ENCODE measurements around the gene CBX4. TPM values are rescaled to one million over a fixed set of nuclear protein-coding genes. Genes with fewer than 3 reads are reported as not detected.

CBX4 gene
- total RNA-seq, 2 donors from 2014 or later: 28.0 to 28.5 TPM

DNA sequence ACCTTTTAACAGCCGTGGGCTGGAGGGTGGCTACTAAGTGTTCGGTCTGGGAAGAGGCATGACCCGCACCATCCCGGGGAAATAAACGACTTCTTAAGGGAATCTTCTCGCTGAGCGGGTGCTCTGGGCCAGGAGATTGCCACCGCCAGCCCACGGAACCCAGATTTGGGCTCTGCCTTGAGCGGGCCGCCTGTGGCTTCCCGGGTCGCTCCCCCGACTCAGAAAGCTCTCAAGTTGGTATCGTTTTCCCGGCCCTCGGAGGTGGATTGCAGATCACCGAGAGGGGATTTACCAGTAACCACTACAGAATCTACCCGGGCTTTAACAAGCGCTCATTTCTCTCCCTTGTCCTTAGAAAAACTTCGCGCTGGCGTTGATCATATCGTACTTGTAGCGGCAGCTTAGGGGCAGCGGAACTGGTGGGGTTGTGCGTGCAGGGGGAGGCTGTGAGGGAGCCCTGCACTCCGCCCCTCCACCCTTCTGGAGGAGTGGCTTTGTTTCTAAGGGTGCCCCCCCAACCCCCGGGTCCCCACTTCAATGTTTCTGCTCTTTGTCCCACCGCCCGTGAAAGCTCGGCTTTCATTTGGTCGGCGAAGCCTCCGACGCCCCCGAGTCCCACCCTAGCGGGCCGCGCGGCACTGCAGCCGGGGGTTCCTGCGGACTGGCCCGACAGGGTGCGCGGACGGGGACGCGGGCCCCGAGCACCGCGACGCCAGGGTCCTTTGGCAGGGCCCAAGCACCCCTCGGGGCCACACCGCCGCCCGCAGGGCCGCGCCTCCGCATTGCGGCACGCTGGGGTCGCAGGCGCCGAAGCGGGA lies 3.6 kb upstream of the CBX4 start:
- TF ChIP-seq POLR2A (IDR thresholded peaks at IDR 0.05): no peak
- TF ChIP-seq, protein P1, sequence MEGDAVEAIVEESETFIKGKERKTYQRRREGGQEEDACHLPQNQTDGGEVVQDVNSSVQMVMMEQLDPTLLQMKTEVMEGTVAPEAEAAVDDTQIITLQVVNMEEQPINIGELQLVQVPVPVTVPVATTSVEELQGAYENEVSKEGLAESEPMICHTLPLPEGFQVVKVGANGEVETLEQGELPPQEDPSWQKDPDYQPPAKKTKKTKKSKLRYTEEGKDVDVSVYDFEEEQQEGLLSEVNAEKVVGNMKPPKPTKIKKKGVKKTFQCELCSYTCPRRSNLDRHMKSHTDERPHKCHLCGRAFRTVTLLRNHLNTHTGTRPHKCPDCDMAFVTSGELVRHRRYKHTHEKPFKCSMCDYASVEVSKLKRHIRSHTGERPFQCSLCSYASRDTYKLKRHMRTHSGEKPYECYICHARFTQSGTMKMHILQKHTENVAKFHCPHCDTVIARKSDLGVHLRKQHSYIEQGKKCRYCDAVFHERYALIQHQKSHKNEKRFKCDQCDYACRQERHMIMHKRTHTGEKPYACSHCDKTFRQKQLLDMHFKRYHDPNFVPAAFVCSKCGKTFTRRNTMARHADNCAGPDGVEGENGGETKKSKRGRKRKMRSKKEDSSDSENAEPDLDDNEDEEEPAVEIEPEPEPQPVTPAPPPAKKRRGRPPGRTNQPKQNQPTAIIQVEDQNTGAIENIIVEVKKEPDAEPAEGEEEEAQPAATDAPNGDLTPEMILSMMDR (IDR thresholded peaks at IDR 0.05): no peak
- TF ChIP-seq POLR2AphosphoS5 (IDR thresholded peaks at IDR 0.05): no peak
- peaks cover 18% of the 10 kb centered on the region for H3K4me1 ChIP-seq (replicated peaks)
- 5% methylated on average over 38 of the region's 66 CpGs for WGBS
- H3K27me3 ChIP-seq (replicated peaks; ENCODE audit: insufficient read depth): peaks cover 17% of the 10 kb centered on the region
- intact Hi-C loops (cut with DNase I): loop anchor here (5.0 kb wide), 1 partner anchor 149 kb away; no protein-coding TSS in a partner anchor
- H3K4me3 ChIP-seq: peak overlapping the region; percentile 39 to 48
- no peaks in the 10 kb centered on the region for H3K36me3 ChIP-seq
- no peak for DNase-seq (ENCODE audit: low spot score)
- H3K27ac ChIP-seq: peak overlapping the region in 1 of 2 donors; percentile 56
- H3K9me3 ChIP-seq: no peaks in the 10 kb centered on the region

DNA sequence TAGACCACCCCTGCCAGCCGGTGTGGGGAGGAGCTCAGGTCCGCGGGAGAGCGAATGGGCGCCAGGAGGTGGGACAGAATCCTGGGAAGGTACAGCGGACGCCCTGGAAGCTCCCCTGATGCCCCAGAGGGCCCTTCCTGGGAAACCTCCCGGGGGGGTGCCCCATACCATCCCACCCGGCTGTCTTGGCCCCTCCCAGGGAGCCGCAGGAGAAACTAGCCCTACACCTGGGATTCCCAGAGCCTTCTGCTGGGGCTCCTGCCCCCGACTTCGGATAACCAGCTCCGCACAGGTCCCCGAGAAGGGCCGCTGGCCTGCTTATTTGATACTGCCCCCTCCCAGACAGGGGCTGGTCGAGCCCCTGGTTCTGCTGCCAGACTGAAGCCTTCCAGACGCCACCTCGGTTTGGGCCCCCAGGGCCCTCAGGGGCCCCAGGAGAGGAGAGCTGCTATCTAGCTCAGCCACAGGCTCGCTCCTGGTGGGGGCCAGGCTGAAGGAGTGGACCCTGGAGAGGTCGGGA lies 3.0 kb upstream of the CBX4 start:
- intact Hi-C loops (cut with DNase I): loop anchor here (5.0 kb wide), 1 partner anchor 150 kb away; no protein-coding TSS in a partner anchor
- no peak overlapping the region for H3K4me3 ChIP-seq
- H3K9me3 ChIP-seq: no peaks in the 10 kb centered on the region
- peaks cover 17% of the 10 kb centered on the region for H3K27me3 ChIP-seq (replicated peaks; ENCODE audit: insufficient read depth)
- H3K27ac ChIP-seq: no peak overlapping the region
- TF ChIP-seq POLR2AphosphoS5 (IDR thresholded peaks at IDR 0.05): no peak
- no peak for TF ChIP-seq POLR2A (IDR thresholded peaks at IDR 0.05)
- TF ChIP-seq, protein P1 (IDR thresholded peaks at IDR 0.05): no peak
- WGBS: 10% methylated on average over 20 of the region's 20 CpGs
- H3K36me3 ChIP-seq: no peaks in the 10 kb centered on the region
- DNase-seq (ENCODE audit: low spot score): no peak
- peaks cover 18% of the 10 kb centered on the region for H3K4me1 ChIP-seq (replicated peaks)

DNA sequence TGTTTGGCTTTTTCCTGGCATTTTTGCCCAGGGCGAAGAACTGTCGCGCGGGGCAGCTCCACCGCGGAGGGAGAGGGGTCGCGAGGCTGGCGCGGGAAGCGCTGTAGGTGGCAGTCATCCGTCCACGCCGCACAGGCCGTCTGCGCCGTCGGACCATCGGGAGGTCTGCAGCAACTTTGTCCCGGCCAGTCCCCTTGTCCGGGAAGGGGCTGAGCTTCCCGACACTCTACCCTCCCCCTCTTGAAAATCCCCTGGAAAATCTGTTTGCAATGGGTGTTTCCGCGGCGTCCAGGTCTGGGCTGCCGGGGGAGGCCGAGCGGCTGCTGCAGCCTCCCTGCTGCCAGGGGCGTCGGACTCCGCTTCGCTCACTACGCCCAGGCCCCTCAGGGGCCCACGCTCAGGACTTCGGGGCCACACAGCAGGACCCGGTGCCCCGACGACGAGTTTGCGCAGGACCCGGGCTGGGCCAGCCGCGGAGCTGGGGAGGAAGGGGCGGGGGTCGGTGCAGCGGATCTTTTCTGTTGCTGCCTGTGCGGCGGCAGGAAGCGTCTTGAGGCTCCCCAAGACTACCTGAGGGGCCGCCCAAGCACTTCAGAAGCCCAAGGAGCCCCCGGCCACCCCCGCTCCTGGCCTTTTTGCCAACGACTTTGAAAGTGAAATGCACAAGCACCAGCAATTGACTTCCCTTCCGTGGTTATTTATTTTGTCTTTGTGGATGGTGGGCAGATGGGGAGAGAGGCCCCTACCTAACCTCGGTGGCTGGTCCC lies 2.3 kb upstream of the CBX4 start:
- TF ChIP-seq POLR2AphosphoS5 (IDR thresholded peaks at IDR 0.05): no peak
- TF ChIP-seq, protein P1 (IDR thresholded peaks at IDR 0.05): no peak
- TF ChIP-seq POLR2A (IDR thresholded peaks at IDR 0.05): no peak
- Histone ChIP-seq H3K9me3 (no peaks in the 10 kb centered on the region), H3K27ac (no peak overlapping the region), H3K27me3 (replicated peaks; ENCODE audit: insufficient read depth) (peaks cover 17% of the 10 kb centered on the region), H3K4me1 (replicated peaks) (peaks cover 18% of the 10 kb centered on the region), H3K4me3 (no peak overlapping the region), H3K36me3 (no peaks in the 10 kb centered on the region)
- intact Hi-C loops (cut with DNase I): loop anchor here (5.0 kb wide), 1 partner anchor 151 kb away; no protein-coding TSS in a partner anchor
- WGBS: 5% methylated on average over 49 of the region's 55 CpGs
- DNase-seq (ENCODE audit: low spot score): no peak

DNA sequence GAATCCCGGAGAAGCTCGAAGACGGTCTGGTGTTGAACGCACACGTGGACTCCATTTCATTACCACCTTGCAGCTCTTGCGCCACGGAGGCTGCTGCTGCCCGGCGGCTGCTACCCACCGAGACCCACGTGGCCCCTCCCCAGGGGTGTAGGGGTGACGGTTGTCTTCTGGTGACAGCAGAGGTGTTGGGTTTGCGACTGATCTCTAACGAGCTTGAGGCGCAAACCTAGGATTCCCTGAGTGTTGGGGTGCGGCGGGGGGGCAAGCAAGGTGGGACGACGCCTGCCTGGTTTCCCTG lies 1.7 kb upstream of the CBX4 start:
- intact Hi-C loops (cut with DNase I): loop anchor here (5.0 kb wide), 1 partner anchor 151 kb away; no protein-coding TSS in a partner anchor
- H3K4me1 ChIP-seq (replicated peaks): peaks cover 18% of the 10 kb centered on the region
- DNase-seq (ENCODE audit: low spot score): no peak
- H3K27me3 ChIP-seq (replicated peaks; ENCODE audit: insufficient read depth): peaks cover 17% of the 10 kb centered on the region
- H3K4me3 ChIP-seq: no peak overlapping the region
- TF ChIP-seq, protein P1 (IDR thresholded peaks at IDR 0.05): no peak
- TF ChIP-seq POLR2A (IDR thresholded peaks at IDR 0.05): no peak
- TF ChIP-seq POLR2AphosphoS5 (IDR thresholded peaks at IDR 0.05): no peak
- no peak overlapping the region for H3K27ac ChIP-seq
- no peaks in the 10 kb centered on the region for H3K36me3 ChIP-seq
- WGBS: 2% methylated on average over 19 of the region's 19 CpGs
- H3K9me3 ChIP-seq: no peaks in the 10 kb centered on the region
